SK-N-SH treated with all-trans-retinoic acid at 6 μM for 48 hours (cell line): ENCODE data around the gene PLD2.

Experiments used
- ARNTL ChIP-seq: fragments of 450-650 bp; formaldehyde crosslinking; IDR thresholded peaks from 2 replicates; pipeline ENCODE4 v1.5.0; 2020; ENCODE audit warnings: low read depth, mild to moderate bottlenecking, moderate library complexity, borderline replicate concordance
- CSDC2 ChIP-seq: fragments of 250-450 bp; sonication (Bioruptor Pico); IDR thresholded peaks from 2 replicates; pipeline ENCODE4 v1.5.0; 2020; ENCODE audit warnings: mild to moderate bottlenecking, moderate library complexity
- CSRNP3 ChIP-seq: fragments of 250-450 bp; sonication (Bioruptor Pico); IDR thresholded peaks from 2 replicates; pipeline ENCODE4 v1.5.1; 2021; ENCODE audit warnings: mild to moderate bottlenecking, moderate library complexity
- ESRRG ChIP-seq: fragments of 250-450 bp; sonication (Bioruptor Pico); IDR thresholded peaks from 2 replicates; pipeline ENCODE4 v1.6.1; 2021; ENCODE audit warnings: mild to moderate bottlenecking
- PATZ1 ChIP-seq: fragments of 250-450 bp; sonication (Bioruptor Pico); IDR thresholded peaks from 2 replicates; pipeline ENCODE4 v1.8.0; 2020; ENCODE audit warnings: mild to moderate bottlenecking, moderate library complexity, borderline replicate concordance
- POU6F1 ChIP-seq: fragments of 250-450 bp; sonication (Bioruptor Pico); IDR thresholded peaks from 2 replicates; pipeline ENCODE4 v1.8.0; 2021; ENCODE audit warnings: low read depth, mild to moderate bottlenecking, moderate library complexity, borderline replicate concordance
- TCF4 ChIP-seq: fragments of 250-450 bp; sonication (Bioruptor Pico); IDR thresholded peaks from 2 replicates; pipeline ENCODE4 v1.8.0; 2021; ENCODE audit warnings: mild to moderate bottlenecking, moderate library complexity, borderline replicate concordance
- ZFP3 ChIP-seq: fragments of 250-450 bp; sonication (Bioruptor Pico); IDR thresholded peaks from 2 replicates; pipeline ENCODE4 v1.5.0; 2020; ENCODE audit warnings: mild to moderate bottlenecking, moderate library complexity
- ZFP30 ChIP-seq: fragments of 450-650 bp; formaldehyde crosslinking; IDR thresholded peaks from 2 replicates; pipeline ENCODE4 v1.5.0; 2022; ENCODE audit warnings: mild to moderate bottlenecking, moderate library complexity
- ZNF70 ChIP-seq: fragments of 450-650 bp; formaldehyde crosslinking; IDR thresholded peaks from 2 replicates; pipeline ENCODE4 v1.5.0; 2020; ENCODE audit warnings: mild to moderate bottlenecking, moderate library complexity
- ZNF8 ChIP-seq: fragments of 450-650 bp; formaldehyde crosslinking; IDR thresholded peaks from 2 replicates; pipeline ENCODE4 v1.5.0; 2020; ENCODE audit warnings: mild to moderate bottlenecking, moderate library complexity

DNA sequence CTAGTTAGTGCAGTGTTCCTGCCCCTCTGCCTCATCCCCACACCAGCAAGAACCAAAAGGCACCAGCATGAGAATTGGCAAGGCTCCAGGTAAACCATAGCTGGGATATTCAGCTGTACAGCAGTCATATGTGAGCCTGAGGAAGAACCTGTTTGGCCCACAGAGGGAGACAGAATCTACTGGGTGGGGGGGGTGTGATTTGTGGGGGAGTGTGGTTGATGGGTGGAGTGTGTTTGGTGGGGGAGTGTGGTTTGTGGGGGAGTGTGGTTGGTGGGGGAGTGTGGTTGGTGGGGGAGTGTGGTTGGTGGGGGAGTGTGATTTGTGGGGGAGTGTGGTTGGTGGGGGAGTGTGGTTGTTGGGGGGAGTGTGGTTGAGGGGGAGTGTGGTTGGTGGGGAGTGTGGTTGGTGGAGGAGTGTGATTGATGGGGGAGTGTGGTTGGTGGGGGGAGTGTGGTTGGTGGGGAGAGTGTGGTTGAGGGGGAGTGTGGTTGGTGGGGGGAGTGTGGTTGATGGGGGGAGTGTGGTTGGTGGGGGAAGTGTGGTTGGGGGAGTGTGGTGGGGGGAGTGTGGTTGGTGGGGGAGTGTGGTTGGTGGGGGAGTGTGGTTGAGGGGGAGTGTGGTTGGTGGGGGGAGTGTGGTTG lies 45.7 kb downstream of the PLD2 start:
- TF ChIP-seq CSDC2 (CRISPR knock-in tag) (no peak), PATZ1 (no peak), ZFP30 (CRISPR knock-in tag) (no peak), ESRRG (CRISPR knock-in tag) (no peak), ZFP3 (CRISPR knock-in tag) (no peak), POU6F1 (CRISPR knock-in tag) (no peak), ZNF8 (no peak), CSRNP3 (CRISPR knock-in tag) (no peak), TCF4 (no peak), ARNTL (no peak), ZNF70 (no peak)
